ENCODE results near the gene OCIAD1. TPM values are rescaled to one million over a fixed set of nuclear protein-coding genes. Genes with fewer than 3 reads are reported as not detected.

The OCIAD1 gene
- total RNA-seq, 2 donors from 2014 or later: 148 to 152 TPM

DNA sequence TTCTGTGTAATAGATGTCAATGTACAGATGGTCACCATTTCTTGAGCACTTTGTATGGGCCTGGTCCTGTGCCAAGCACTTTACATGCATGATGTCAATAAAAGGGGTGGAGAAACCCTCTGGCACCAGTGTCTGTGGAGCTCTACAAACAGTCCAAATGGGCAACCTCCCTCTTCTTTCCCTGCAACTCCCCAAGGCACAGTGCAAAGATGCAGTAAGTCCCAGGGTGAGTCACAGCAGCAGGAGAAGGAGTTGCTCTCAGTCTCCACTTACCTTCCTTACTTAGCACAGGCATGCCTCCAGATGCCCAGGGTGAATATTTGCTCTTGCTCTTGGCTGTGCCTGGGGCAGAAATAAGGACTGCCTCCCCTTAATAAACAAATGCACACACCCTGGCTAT lies 71.4 kb downstream of the OCIAD1 start:
- H3K9me3 Mint-ChIP-seq: no peaks in the 10 kb centered on the region
- Histone ChIP-seq H3K9ac (ENCODE audit: extremely low read depth, low read length, poor library complexity, severe bottlenecking) (no peak overlapping the region), H3K9me3 (ENCODE audit: control insufficient read depth, low read length) (no peaks in the 10 kb centered on the region), H3K27ac (ENCODE audit: low read depth, low read length) (no peak overlapping the region), H3K4me1 (ENCODE audit: control insufficient read depth, insufficient read depth, low read length) (no peaks in the 10 kb centered on the region), H3K27me3 (ENCODE audit: control insufficient read depth, insufficient read depth, low read length, poor library complexity, severe bottlenecking) (peaks cover 11% of the 10 kb centered on the region), H3K4me3 (ENCODE audit: low read length) (no peak overlapping the region), H3K36me3 (ENCODE audit: control insufficient read depth, insufficient read depth, low read length) (peaks cover 18% of the 10 kb centered on the region)
- peaks cover 15% of the 10 kb centered on the region for H3K27me3 Mint-ChIP-seq (ENCODE audit: insufficient read depth)
- peaks cover 37% of the 10 kb centered on the region for H3K36me3 Mint-ChIP-seq (ENCODE audit: low read depth)
- no peak overlapping the region for H3K4me3 Mint-ChIP-seq
- TF ChIP-seq, protein P1, sequence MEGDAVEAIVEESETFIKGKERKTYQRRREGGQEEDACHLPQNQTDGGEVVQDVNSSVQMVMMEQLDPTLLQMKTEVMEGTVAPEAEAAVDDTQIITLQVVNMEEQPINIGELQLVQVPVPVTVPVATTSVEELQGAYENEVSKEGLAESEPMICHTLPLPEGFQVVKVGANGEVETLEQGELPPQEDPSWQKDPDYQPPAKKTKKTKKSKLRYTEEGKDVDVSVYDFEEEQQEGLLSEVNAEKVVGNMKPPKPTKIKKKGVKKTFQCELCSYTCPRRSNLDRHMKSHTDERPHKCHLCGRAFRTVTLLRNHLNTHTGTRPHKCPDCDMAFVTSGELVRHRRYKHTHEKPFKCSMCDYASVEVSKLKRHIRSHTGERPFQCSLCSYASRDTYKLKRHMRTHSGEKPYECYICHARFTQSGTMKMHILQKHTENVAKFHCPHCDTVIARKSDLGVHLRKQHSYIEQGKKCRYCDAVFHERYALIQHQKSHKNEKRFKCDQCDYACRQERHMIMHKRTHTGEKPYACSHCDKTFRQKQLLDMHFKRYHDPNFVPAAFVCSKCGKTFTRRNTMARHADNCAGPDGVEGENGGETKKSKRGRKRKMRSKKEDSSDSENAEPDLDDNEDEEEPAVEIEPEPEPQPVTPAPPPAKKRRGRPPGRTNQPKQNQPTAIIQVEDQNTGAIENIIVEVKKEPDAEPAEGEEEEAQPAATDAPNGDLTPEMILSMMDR (conservative IDR thresholded peaks at IDR 0.05): no peak
- peaks cover 13% of the 10 kb centered on the region for H3K4me1 Mint-ChIP-seq
- H3K27ac Mint-ChIP-seq: no peak overlapping the region
- DNase-seq: no peak

DNA sequence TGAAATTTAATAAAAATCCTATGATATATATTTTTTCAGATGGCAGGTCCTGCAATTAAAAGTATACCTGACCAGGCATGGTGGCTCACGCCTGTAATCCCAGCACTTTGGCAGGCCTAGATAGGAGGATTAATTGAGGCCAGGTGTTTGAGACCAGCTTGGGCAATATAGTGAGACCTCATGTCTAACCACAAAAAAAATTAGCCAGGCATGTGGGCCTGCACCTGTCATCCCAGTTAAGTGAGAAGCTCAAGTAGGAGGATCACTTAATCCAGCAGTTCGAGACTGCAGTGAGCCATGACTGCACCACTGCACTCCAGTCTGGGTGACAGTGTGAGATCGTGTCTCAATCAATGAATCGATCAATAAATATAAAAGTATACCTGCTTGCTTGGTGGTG lies 73.2 kb downstream of the OCIAD1 start:
- Mint-ChIP-seq H3K36me3 (ENCODE audit: low read depth) (peaks cover 24% of the 10 kb centered on the region), H3K4me3 (no peak overlapping the region), H3K9me3 (no peaks in the 10 kb centered on the region), H3K27me3 (ENCODE audit: insufficient read depth) (peaks cover 33% of the 10 kb centered on the region), H3K27ac (no peak overlapping the region), H3K4me1 (peaks cover 13% of the 10 kb centered on the region)
- no peak overlapping the region for H3K9ac ChIP-seq (ENCODE audit: extremely low read depth, low read length, poor library complexity, severe bottlenecking)
- WGBS, 2 experiments (ENCODE audit: insufficient coverage in 1 of 2, insufficient read length in 1 of 2): 94 to 95% methylated on average over 4 of the region's 4 CpGs
- H3K27ac ChIP-seq (ENCODE audit: low read depth, low read length): no peak overlapping the region
- H3K27me3 ChIP-seq (ENCODE audit: control insufficient read depth, insufficient read depth, low read length, poor library complexity, severe bottlenecking): peaks cover 29% of the 10 kb centered on the region
- no peak overlapping the region for H3K4me3 ChIP-seq (ENCODE audit: low read length)
- no peaks in the 10 kb centered on the region for H3K4me1 ChIP-seq (ENCODE audit: control insufficient read depth, insufficient read depth, low read length)
- TF ChIP-seq, protein P1 (conservative IDR thresholded peaks at IDR 0.05): no peak
- H3K36me3 ChIP-seq (ENCODE audit: control insufficient read depth, insufficient read depth, low read length): peaks cover 14% of the 10 kb centered on the region
- no peaks in the 10 kb centered on the region for H3K9me3 ChIP-seq (ENCODE audit: control insufficient read depth, low read length)
- DNase-seq: no peak

DNA sequence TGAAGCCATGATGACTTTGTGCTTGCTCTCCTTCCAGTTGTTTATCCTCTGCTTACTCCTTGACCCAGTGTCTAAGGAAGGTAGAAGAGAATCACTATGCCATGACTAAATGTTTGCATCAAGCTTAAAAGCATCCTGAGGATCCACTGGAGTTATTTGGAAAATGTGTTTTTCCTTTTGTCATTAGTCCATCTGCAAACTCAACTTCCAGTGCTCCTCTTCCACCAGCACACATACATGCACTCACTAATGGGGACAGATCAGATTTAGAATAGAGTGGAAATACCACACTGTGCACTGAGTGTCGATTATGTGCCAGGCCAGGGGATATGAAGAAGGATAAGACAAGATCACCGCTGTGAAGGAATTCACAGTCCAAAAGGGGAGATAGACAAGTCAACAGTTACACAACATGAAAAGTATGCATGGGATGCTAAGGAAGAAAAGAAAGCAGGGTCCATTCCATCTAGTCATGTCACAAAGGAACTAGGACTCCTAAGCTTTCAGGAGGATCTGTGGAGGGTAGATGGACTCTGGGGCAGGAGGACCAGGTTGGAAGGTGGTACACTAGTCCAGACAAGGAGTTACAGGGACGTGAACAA lies 73.8 kb downstream of the OCIAD1 start:
- no peak overlapping the region for H3K27ac Mint-ChIP-seq
- WGBS, 2 experiments (ENCODE audit: insufficient coverage in 1 of 2, insufficient read length in 1 of 2): 88 to 94% methylated on average over 3 of the region's 3 CpGs
- no peaks in the 10 kb centered on the region for H3K4me1 ChIP-seq (ENCODE audit: control insufficient read depth, insufficient read depth, low read length)

More for the DNA sequence above, 73.8 kb downstream of the OCIAD1 start:
- peak overlapping the region; percentile 81 for H3K4me3 Mint-ChIP-seq
- Histone ChIP-seq H3K9ac (ENCODE audit: extremely low read depth, low read length, poor library complexity, severe bottlenecking) (no peak overlapping the region), H3K9me3 (ENCODE audit: control insufficient read depth, low read length) (no peaks in the 10 kb centered on the region), H3K36me3 (ENCODE audit: control insufficient read depth, insufficient read depth, low read length) (peaks cover 10% of the 10 kb centered on the region), H3K27ac (ENCODE audit: low read depth, low read length) (no peak overlapping the region), H3K4me3 (ENCODE audit: low read length) (no peak overlapping the region), H3K27me3 (ENCODE audit: control insufficient read depth, insufficient read depth, low read length, poor library complexity, severe bottlenecking) (peaks cover 35% of the 10 kb centered on the region)
- DNase-seq: no peak
- H3K9me3 Mint-ChIP-seq: no peaks in the 10 kb centered on the region
- H3K36me3 Mint-ChIP-seq (ENCODE audit: low read depth): peaks cover 19% of the 10 kb centered on the region
- TF ChIP-seq, protein P1 (conservative IDR thresholded peaks at IDR 0.05): no peak
- H3K4me1 Mint-ChIP-seq: peaks cover 13% of the 10 kb centered on the region
- H3K27me3 Mint-ChIP-seq (ENCODE audit: insufficient read depth): peaks cover 38% of the 10 kb centered on the region
